Measurements from ENCODE around the gene SAMD4B.
A peak's percentile ranks its signal among the peaks of the same experiment; 100 is the strongest.
"Not testable (repeated sequence)": the region's sequence is repeated elsewhere in the genome, so short reads cannot be mapped to it uniquely, and the experiment has no call there.

The SAMD4B gene

DNA sequence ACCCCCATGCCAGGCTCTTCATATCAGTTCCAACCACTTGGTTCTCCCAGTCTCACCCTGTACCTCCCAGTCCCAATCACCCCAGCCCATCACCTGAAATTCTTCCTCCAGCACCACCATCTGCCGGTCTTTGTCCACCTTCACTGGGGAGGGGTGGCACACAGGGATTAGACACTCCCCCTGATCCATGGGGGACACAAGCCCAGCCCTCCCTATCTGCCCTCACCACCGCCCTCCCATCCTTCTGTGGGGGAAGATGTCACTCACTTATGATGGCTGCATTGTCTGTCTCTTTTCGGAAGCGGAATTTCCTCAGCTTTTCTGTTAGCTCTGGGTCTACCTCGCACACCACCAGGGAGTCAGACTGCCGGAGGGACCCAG, 7.1 kb upstream of the SAMD4B start:
- no peak for DNase-seq (ENCODE audit: low read depth in 2 of 2)

DNA sequence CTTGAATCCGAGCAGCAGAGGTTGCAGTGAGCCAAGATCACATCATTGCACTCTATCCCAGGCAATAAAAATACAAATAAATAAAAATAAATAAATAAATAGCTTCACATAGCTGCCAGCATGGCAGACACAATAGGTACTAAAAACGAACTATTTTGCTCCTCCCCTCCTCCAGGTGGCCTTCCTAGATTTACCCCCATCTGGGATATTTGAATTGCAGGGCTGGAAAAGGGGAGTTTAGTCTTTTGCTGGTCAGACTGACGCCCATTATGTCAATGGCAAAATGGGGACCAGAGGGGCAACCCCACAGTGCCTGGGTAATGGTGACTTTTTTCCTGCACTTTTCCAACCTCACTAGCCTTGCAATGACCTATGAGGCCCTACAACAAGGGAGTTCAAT, 5.7 kb upstream of the SAMD4B start:
- no peak for DNase-seq (ENCODE audit: low read depth in 2 of 2)

DNA sequence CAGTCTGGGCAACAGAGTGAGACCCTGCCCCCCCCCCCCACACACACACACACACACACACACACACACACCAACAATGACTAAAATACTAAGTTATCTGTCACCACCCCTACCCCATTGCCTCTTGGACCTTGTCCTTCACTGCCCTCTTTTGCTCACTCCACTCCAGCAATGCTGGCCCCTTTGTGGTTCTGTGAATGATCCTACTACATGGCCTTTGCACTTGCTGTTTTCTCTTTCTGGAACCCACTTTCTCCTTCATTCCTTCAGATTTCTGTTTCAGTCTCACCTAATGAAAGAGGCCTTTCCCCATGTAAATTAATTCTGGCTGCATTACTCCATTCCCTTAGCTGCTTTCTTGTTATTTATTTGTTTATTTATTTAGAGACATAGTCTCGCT, 2.5 kb upstream of the SAMD4B start:
- no peak for DNase-seq (ENCODE audit: low read depth in 2 of 2)

DNA sequence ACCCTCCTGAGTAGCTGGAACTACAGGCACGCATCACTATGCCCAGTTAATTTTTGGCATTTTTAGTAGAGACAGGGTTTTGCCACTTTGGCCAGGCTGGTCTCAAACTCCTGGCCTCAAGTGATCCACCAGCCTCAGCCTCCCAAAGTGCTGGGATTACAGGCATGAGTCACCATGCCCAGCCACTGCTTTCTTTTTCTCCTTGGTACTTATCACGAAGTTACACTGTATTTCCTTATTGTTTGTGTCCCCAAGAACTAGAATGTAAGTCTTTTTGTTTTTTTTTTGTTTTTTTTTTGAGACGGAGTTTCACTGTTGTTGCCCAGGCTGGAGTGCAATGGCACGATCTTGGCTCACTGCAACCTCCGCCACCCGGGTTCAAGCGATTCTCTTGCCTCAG, 2.1 kb upstream of the SAMD4B start:
- not testable (repeated sequence) for DNase-seq (ENCODE audit: low read depth in 2 of 2)

DNA sequence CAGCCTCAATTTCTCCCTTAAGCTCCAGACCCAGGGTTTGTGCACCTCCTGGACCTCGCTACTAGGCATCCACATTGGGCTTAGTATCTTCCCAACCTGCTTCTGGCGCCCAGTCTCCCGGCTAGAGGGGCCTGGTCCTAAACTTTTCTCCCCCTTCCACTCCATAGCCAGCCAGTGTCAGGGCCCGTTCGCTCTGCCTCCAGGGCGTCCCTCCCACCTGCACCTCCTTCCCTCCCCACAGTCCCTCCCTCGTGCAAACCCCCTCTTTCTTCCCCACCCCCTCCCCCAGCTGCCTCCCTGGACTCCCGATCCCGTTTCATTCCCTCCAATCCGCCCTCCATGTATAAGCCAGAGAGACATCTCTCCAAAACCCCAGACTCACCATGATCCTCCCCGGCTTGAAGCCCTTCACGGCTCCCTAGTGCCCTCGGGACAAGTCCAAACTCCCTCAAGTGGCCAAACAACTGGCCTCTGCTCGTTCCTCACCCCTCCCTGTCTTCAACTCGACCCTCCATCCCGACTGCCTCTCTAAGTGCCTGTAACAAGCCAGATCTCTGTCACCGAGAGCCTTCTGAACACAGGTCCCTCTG, 997 bp upstream of the SAMD4B start:
- DNase-seq (ENCODE audit: low read depth in 2 of 2), result peak in 1 of 2 donors; percentile 17

DNA sequence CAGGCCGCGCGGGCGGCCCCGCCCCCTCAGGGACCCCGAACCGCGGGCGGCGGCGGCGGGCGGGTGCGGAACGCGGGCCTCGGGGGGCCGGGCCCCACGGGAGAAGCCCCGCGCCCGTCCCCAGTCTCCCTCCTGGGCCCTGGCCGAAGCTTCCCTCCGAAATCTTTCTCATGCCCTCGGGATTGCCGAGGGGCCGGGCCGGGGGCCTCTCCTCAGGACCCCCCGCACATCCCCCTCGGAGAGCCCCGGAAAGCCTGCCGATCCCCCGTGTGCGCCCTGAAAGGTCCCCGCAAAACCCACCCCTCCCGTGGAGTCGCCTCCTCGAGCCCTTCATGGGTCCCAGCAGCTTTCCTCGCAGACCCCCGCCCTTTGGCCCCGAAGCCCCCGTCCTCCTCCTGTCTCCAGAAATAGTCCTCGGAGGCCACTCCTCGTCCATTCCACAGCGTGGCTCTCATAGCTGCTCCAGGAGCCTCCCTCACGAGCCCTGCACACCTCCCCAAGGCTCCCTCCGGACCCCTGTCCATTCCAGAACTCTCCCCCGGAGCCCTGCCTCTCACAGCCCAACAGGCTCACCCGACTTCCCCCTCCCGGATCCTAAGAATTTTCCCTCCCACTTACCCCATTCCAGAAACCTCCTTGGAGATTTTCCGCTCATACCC, 555 bp downstream of the SAMD4B start:
- DNase-seq (ENCODE audit: low read depth in 2 of 2), result no peak

DNA sequence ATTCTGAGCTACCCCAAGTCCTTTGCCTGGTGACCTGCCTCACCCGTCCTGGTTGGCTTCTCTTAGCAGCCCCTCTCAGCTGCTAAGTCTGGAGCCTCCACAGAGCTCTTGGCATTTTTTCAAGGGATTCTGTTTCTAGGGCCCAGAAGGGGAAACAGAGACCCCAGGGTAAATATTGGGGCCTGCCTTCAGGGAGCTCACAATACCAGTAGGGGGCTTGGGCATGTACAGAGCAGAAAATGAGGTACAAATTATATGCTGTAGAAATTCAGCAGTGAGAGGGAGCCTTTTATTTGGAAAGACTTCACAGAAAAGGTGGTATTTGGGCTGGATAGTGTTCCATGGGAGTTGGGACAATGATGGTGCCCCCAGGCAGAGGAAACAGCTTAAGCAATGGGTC, 3.7 kb downstream of the SAMD4B start:
- no peak for DNase-seq (ENCODE audit: low read depth in 2 of 2)

DNA sequence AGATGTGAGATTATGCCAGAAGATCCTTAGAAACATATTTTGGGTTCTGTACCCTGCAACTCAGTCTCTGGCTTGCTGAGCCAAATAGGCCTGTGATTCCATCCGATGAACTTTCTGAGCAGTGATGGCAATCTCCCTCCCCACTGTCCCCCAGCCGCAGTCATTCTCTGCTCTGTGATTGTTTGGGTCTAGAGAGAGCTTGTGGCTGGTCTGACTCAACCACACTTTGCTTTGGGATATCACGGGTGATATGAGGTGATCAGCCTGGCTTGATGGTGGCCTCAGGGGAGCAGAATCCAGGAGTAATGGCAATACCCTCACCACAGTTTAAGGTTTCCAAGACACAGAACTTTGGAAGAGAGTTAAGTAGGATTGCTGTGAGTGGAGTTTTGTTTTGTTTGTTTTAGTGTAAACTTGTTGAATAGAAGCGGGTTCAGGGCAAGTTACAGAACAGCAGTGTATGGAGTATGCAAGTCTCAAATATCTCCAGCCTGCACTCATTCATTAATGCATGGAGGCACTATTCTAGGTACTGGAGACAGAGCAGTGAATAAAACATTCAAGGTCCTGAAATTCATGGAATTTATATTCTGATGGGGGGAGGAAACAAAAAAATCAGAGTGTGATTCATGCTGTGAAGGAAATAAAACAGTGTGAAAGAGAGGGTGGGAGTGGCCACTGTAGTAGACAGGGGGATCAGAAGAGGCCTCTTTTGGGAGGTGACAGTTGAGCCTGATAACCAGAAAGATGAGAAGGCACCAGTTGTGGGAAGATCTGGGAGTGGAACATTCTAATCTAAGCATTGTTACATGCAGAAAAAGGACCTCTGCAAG, 5.3 kb downstream of the SAMD4B start:
- no peak for DNase-seq (ENCODE audit: low read depth in 2 of 2)

DNA sequence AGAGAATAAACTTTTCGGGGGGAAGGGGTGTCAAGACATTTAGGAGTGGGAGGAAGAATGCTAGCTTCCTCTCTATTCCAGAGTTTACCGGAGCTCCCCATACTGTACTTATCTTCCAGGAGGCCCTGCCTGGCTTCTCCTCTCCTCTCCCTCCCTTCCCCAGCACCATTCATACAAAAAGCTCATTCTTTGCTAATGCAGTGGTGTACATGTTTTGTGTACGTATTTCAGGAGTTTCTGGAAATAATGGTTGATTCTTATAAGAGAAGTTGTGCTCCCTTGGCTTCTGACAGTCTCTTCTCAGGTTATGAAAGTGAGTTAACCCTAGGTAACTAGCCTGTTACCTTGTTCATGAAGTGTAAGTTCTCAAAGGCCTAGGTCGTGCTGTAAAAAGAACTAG, 7.1 kb downstream of the SAMD4B start:
- no peak for DNase-seq (ENCODE audit: low read depth in 2 of 2)

DNA sequence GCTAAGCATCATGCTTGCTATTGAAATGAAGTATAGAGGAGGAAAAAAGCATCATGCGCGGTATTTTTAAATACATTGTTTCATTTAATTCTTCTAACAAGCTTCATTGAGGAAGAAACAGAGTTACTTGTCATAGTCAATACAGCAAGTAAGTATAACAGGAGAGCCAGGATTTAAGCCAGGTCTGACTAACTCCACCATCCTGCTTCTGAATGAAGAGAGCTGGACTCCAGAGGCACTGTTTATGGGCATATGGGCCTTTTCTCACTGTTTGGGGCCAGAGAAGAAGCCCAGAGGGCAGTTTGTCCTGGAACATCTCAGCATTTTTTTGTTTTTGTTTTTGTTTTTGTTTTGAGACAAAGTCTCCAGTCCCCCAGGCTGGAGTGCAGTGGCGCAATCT, 7.9 kb downstream of the SAMD4B start:
- no peak for DNase-seq (ENCODE audit: low read depth in 2 of 2)

DNA sequence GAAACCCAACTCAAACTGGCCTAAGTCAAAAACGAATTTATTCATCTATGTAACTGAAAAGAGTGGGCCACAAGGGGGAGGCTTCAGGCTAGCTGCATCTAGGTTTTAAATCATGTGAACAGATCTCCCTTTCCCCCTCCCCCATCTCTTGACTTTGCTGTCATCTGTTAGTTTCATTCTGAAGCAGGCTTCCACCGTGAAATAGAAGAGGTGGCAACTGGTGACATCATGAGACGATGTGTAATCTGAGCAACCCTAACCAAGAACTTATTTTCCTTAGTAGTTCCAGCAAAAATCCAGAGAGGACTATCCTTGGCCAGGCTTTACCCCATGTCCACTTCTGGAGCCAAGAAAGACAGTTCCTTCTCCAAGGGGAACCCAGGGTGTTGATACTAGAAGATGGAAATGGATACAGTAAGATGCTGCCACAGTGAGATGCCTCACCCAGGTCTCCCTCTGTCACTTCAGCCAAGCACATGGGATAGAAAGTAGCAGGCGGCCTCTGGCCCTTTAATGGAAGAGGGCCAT, 9.4 kb downstream of the SAMD4B start:
- DNase-seq (ENCODE audit: low read depth in 2 of 2), result no peak

DNA sequence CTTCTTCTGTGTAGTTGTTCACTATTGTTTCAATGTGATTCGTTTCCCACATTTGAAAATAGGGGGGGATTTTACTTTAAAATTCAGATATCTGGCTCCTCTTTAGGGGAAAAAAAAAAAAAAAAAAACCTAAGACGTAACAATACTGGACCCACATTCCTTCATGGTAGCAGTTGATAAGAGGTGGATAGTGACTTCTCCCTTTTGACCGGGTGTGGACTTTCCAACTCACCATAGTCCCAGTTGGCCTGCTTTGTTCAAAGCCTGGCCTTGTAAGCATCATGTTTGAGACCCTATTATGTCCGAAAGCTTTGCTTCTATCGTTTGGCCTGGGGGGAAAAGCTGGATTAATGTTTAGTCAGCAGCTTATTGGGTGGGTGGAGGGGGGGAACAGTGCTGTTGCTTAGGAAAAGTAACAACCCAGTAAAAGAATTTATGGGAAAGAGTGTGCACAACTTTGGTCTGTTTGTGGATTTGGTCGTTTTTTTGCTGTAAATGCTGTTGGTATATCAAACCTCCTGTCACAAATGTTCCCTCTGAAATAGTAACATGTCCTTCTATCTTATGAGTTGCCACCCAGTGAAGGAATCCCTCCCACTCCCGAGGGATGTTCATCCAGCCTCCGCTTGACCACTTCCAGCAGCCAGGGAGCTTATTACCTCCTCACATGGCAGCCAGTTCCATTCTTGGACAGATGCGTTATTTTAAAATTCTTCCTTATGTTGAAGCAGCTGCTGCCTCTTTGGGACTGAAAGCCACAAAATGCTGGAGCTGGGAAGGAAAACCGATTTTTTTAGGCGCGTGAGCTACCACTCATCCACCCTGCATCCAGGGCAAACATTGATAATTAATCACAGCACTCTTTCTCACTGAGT, 10.4 kb downstream of the SAMD4B start:
- DNase-seq (ENCODE audit: low read depth in 2 of 2), result no peak

DNA sequence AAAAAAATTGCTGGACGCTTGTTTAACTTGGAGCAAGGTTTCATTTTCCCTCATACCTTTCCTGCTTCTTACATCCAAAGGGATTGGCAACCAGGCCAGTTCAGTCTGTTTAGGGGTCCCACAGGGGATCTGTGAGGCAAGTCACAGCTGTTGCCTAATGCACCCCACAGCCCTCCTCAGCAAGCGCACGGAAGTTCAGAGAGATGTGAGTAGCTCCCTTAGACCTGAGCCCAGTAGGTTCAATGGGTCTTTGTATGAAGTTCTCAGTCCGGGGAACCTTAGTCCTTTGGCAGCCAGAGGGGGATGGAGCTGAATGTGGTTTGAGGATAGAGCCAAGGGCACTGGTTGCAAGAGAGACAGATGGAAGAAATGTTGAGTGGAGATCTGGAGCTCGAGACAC, 13.0 kb downstream of the SAMD4B start:
- no peak for DNase-seq (ENCODE audit: low read depth in 2 of 2)

DNA sequence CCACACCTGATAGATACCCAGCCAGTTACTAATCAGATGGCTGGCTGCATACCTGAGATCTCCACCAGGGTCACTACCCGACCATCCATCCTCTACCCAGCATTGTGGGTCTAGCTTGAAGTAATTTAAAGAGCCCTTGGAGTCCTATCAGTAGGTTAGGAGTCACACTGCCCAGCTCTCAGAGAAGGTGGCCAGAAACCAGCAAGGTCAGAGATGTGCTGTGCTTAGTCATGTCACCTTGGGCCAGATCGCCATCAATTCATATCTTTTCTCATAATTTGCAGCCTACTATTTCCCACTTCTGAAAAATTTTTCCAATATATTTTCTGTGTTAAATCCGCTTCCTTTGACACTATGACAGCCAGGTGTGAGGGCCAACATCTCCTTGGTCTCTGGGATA, 13.9 kb downstream of the SAMD4B start:
- DNase-seq (ENCODE audit: low read depth in 2 of 2), result no peak

DNA sequence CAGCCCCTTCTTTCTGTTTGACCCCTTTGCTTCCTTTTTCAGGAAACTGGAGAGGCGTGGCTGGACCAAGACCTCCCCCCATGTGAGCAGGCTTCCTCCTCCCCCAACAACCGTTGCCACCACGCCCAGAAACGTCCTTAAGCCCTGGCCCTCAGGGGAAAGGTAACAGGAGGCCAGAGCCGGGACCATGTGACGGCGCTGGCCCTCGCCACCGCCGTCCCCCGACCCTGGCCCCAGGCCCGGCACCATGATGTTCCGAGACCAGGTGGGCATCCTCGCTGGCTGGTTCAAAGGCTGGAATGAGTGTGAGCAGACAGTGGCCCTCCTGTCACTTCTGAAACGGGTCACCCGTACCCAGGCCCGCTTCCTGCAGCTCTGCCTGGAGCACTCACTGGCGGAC, 14.4 kb downstream of the SAMD4B start:
- DNase-seq (ENCODE audit: low read depth in 2 of 2), result no peak

DNA sequence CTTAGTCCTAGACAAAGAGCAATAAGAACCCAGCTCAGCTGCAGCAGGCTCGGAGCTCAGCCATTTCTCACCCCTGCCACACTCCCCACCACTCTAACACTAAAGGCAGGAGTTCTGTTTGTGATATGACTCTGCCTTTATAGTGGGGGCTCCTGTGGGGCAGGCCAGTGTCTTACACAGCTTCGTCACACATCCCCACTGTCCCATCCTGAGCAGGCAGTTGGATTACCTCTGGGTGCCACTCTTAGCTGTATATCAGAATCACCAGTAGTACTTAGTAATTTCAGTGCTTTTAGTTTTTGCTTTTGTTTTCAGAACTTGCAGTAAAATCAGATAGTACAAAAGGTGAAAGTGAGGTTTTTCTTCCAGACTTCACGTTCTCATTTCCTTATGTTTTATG, 16.8 kb downstream of the SAMD4B start:
- no peak for DNase-seq (ENCODE audit: low read depth in 2 of 2)

DNA sequence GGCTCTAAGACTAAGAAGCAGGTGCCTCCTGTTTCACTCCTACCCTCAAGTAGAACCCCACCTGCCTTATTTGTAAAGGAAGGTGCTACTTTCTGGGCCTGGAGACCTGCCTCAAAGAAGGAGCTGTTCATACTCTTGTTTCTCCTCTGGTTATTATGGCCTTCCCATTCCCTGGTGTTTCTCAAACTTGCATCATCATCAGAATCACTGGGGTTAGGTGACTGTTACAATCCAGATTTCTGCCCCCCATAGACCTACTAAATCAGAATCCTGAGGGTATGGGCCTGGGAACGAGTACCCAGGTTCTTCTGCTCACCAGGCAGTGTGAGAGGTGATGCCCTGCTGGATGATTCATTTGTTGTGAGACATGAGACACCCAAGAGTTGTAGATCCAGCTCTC, 18.4 kb downstream of the SAMD4B start:
- DNase-seq (ENCODE audit: low read depth in 2 of 2), result no peak

DNA sequence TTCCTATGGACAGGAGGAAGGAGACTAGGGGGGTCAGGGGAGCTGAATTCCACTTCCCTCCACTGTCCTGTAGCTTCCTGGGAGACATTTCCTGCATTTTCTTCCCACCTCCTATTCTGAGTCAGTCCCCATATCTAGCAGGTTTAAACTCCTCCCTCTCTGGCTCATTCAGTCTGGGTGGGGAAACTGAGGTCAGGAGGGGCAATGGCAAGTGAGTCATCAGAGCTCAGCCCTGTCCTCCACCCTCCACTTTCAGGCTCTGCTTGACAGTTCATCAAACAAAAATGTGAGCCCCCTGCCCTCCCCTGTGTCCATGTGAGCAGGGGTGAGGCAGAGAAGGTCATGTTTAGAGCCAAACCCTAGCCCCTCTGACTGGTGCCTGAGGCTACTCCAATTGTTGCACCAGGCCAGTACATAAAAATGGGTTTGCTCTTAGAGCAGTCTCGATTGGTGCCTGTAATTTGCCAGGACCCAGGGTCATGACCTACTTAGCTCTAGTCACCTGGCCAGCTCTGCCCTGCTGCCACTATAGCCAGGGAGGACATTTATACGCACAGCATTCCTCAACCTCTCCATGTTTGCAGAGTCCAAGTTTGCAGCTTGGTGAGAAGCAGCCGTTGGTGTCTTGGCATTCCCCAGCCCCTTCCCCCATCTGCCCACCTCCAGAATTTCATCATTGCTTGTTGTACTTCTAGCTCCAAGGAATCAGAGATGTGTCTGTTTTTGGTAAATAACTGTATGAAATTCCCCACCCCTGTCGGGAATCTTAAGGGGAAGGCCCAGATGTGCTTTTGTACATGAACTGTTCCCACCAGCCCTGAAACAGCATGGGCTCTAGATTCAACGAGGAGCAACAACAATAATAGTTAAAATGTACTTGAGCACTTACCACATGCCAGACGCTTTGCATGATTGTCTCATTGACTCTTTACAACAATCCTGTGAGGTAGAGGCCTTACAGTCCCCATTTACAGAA, 20.7 kb downstream of the SAMD4B start:
- DNase-seq (ENCODE audit: low read depth in 2 of 2), result no peak

DNA sequence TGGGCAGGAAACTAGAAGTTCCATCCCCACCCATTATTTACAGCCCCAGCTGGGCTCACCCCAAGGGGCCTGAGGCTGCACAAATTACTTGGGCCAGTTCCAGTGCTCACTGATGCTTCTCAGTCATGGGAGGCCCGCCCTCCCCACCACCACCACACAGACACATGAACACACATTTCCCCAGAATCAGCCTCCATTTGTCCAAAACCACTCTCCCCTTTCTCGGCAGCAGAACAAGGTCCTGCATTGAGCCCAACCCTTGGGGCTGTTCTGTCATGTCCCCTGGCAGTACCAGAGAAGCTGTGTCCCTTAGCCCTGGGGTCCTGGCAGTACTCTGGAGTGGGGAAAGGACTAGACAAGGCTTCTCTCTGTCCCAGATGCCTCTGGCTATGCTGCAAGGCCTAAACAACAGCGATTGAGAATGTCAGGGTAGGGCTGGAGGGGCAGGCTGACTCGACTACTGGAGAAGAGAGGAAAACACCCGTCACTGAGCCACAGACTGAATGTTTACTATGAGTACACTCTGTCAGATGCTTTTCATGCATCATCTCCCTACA, 21.8 kb downstream of the SAMD4B start:
- DNase-seq (ENCODE audit: low read depth in 2 of 2), result no peak

DNA sequence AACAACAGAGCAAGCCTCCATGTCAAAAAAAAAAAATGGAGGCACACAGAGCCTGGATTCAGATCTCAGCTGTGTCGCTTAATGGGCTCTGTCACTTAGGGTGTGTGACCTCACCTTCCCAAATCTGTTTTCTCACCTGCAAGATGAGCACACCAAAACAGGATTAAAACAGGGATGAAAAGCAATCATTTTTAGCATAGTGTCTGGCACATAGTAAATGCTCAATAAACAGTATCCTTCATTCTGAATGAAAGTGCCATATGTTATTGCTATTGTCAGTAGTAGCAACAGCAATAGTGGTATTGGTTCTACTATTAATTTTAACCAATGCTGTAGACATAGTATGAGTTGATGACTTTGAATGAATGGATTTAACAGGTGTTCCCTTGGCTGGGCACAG, 23.3 kb downstream of the SAMD4B start:
- no peak for DNase-seq (ENCODE audit: low read depth in 2 of 2)

Data from stimulated activated CD8-positive, alpha-beta memory T cell treated with anti-CD3 and anti-CD28 coated beads, Interleukin-7, amount 100 ng/mL, for 1 hour (primary cell).